Measurements from ENCODE around the gene ISYNA1. TPM values are rescaled to one million over a fixed set of nuclear protein-coding genes. Genes with fewer than 3 reads are reported as not detected.

Gene ISYNA1
- total and polyA plus RNA-seq, 10 donors: 31.7 to 82.3 (median 45.4) TPM

GRCh38 chr19:18420930-18421329 lies 17.0 kb downstream of the ISYNA1 start:
- Histone ChIP-seq H3K27ac (peak overlapping the region; percentile 13 to 94 (median 90)), H3K4me1 (peaks cover 66 to 95% (median 92%) of the 10 kb centered on the region in 6 donors), H3K9me3 (no peaks in the 10 kb centered on the region), H3K36me3 (no peaks in the 10 kb centered on the region), H3K4me3 (peak overlapping the region in 7 of 8 donors; percentile 64 to 88 (median 72)), H3K27me3 (replicated peaks in 1 of 7) (peaks cover 0 to 42% (median 11%) of the 10 kb centered on the region in 7 donors)
- WGBS, 5 donors: 23 to 63% (median 52%) methylated on average over 1 to 2 of the region's 2 CpGs
- no peak for DNase-seq
- TF ChIP-seq POLR2AphosphoS5 (IDR thresholded peaks at IDR 0.05) (no peak), POLR2A (IDR thresholded peaks at IDR 0.05) (no peak), CTCF (IDR thresholded peaks at IDR 0.05 in 8 of 11, conservative IDR thresholded peaks at IDR 0.05 in 3 of 11) (no peak)
- intact Hi-C loops (cut with DNase I; ENCODE audit: low total_unique reads): no loop called here

DNA sequence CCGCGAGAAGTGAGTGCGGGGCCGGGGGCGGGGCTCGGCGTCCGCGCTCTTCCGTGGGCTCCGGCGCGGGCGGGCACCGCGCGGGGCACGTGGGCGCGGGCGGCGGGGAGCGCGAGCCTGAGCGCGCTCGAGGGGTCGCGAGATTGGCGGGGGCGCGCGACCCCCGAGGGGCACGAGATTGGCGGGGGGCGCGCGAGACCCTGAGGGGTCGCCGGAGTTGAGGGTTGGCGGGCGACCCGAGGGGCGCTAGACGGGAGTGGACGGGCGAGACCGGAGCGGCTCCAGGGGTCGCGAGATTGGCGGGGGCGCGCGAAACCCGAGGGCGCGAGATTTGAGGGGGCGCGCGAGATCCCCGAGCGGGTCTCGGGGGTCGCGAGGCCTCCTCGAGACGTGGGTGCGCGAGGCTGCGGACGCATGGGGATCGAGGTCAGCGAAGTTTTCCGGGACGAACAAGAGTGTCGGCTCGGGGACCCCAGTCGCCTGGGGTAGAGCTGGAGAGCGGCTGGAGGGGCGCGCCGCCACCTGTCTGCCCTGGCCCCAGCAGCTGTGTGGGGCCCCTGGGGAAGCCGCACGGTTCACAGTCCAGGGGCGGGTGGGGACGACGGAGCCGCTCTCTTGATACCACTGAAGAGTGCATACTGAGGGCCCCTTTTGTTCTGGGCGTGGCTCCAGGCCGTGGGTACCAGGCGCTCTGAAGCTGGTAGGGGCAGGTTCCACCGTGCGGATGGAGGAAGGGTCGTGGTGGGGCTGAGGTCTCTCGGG lies 18.1 kb downstream of the ISYNA1 start:
- intact Hi-C loops (cut with DNase I; ENCODE audit: low total_unique reads): no loop called here
- TF ChIP-seq POLR2AphosphoS5 (IDR thresholded peaks at IDR 0.05): peak in 1 of 3 donors; percentile 40
- no peak for TF ChIP-seq POLR2A (IDR thresholded peaks at IDR 0.05)
- no peak for TF ChIP-seq CTCF (IDR thresholded peaks at IDR 0.05 in 8 of 11, conservative IDR thresholded peaks at IDR 0.05 in 3 of 11)
- peak; percentile 88 for DNase-seq
- peak overlapping the region; percentile 44 to 94 (median 90) for H3K27ac ChIP-seq
- peaks cover 0 to 51% (median 11%) of the 10 kb centered on the region in 7 donors for H3K27me3 ChIP-seq (replicated peaks in 1 of 7)
- H3K9me3 ChIP-seq: no peaks in the 10 kb centered on the region
- H3K36me3 ChIP-seq: no peaks in the 10 kb centered on the region
- H3K4me3 ChIP-seq: peak overlapping the region; percentile 64 to 88 (median 70)
- WGBS, 5 donors: 0 to 1% (median 1%) methylated on average over 44 to 97 of the region's 97 CpGs
- peaks cover 75 to 95% (median 93%) of the 10 kb centered on the region in 6 donors for H3K4me1 ChIP-seq

DNA sequence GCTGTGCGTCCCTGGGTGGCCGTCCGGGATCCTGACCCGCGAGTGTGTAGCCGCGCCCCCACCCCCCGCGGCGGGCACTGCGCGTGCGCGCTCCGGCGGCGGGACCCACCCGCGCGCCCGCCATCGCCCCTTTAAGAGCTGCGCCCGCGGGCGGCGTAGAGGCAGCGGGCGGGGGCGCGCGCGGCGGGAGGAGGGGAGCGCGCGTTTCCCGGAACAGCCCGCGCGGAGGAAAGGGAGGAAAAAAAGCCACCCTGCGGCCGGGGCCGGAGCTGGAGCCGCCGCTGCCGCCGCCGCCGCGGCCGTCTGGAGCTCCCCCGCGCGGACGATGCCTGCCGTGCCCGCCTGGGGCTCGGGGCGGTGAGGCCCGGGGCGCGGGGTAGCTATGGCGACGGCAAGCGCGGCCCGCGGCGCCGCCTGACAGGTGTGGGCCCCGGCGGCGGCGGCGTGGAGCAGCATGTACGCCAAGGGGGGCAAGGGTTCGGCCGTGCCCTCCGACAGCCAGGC lies 18.7 kb downstream of the ISYNA1 start, which contains the start of gene SSBP4:
TSS of gene SSBP4 (plus strand) at position 204 of the 504 bp plus-strand sequence. CDS start at position 455, 251 bp downstream.
- 1 to 10% (median 1%) methylated on average over 2 to 80 of the region's 80 CpGs; no CpG with 5 or more reads in 1 of the 5 donors for WGBS, 5 donors
- TF ChIP-seq POLR2AphosphoS5 (IDR thresholded peaks at IDR 0.05): peak; percentile 41 to 78 (median 75)
- peak in 6 of 11 experiments; percentile 14 to 57 (median 48) for TF ChIP-seq CTCF (IDR thresholded peaks at IDR 0.05 in 8 of 11, conservative IDR thresholded peaks at IDR 0.05 in 3 of 11)
- peak in 1 of 3 donors; percentile 31 for TF ChIP-seq POLR2A (IDR thresholded peaks at IDR 0.05)
- peak; percentile 92 for DNase-seq
- intact Hi-C loops (cut with DNase I; ENCODE audit: low total_unique reads): no loop called here
- Histone ChIP-seq H3K9me3 (no peaks in the 10 kb centered on the region), H3K36me3 (no peaks in the 10 kb centered on the region), H3K27me3 (replicated peaks in 1 of 7) (peaks cover 0 to 56% (median 11%) of the 10 kb centered on the region in 7 donors), H3K27ac (peak within 1 kb of the TSS; percentile 64 to 94 (median 90)), H3K4me3 (peak within 1 kb of the TSS; percentile 64 to 88 (median 70)), H3K4me1 (peaks cover 81 to 95% (median 93%) of the 10 kb centered on the region in 6 donors)
